AG04450 (cell line): ENCODE measurements around the gene NOL12. TPM values are rescaled to one million over a fixed set of nuclear protein-coding genes. Genes with fewer than 3 reads are reported as not detected.

Experiments used
- CTCF ChIA-PET: fragments of 300-600, 350-600 bp; formaldehyde crosslinking; extraction: SDS; loops from one replicate; lab custom pipeline; 2022; ENCODE audit warnings: antibody characterized with exemption, inconsistent platforms; lab: Charles Lee
- POLR2A ChIA-PET: fragments of 350-600 bp; formaldehyde crosslinking; extraction: SDS; loops from one replicate; lab custom pipeline; 2021; ENCODE audit warnings: antibody characterized with exemption, inconsistent platforms; lab: Yijun Ruan, JAX
- DNase-seq: peaks from one replicate; pipeline ENCODE4 v3.0.0-alpha.2; 2011; ENCODE audit warnings: low read depth, low spot score
- H3K27ac ChIP-seq: one replicate; pipeline ENCODE4 v1.5.1; 2012; ENCODE audit warnings: low read depth, low read length, control low read depth
- H3K27me3 ChIP-seq: one replicate; pipeline ENCODE4 v1.6.0; 2012; ENCODE audit warnings: low read length; ENCODE audit not compliant: control insufficient read depth, insufficient read depth
- H3K4me3 ChIP-seq: 2 replicates; pipeline ENCODE4 v1.5.1; 2011; ENCODE audit warnings: mild to moderate bottlenecking, low read depth, low read length, control low read depth
- H3K9me3 ChIP-seq: 2 replicates; pipeline ENCODE4 v1.5.1; 2012; ENCODE audit warnings: low read length; ENCODE audit not compliant: control insufficient read depth, insufficient read depth
- polyA plus RNA-seq: library from polyadenylated mRNA; depleted of rRNA; stranded (reverse); fragments of >200 nt; gene quantifications from 2 replicates; pipeline ENCODE4 v1.2.3, GENCODE V29; 2011
- TF ChIP-seq, protein P1 (sequence below): IDR thresholded peaks from 2 replicates; pipeline ENCODE4 v1.5.1; 2011; ENCODE audit warnings: low read depth, low read length, control low read depth, inconsistent platforms

The NOL12 gene
- polyA plus RNA-seq, 1 experiment, result 11.8 TPM

- TF ChIP-seq, protein P1, sequence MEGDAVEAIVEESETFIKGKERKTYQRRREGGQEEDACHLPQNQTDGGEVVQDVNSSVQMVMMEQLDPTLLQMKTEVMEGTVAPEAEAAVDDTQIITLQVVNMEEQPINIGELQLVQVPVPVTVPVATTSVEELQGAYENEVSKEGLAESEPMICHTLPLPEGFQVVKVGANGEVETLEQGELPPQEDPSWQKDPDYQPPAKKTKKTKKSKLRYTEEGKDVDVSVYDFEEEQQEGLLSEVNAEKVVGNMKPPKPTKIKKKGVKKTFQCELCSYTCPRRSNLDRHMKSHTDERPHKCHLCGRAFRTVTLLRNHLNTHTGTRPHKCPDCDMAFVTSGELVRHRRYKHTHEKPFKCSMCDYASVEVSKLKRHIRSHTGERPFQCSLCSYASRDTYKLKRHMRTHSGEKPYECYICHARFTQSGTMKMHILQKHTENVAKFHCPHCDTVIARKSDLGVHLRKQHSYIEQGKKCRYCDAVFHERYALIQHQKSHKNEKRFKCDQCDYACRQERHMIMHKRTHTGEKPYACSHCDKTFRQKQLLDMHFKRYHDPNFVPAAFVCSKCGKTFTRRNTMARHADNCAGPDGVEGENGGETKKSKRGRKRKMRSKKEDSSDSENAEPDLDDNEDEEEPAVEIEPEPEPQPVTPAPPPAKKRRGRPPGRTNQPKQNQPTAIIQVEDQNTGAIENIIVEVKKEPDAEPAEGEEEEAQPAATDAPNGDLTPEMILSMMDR, result no peak
- no peak for DNase-seq
- Histone ChIP-seq H3K27me3 (no peaks in the 10 kb centered on the region), H3K4me3 (no peak overlapping the region), H3K9me3 (no peaks in the 10 kb centered on the region; the same call in 1 of the 2 replicates), H3K27ac (no peak overlapping the region)
- POLR2A ChIA-PET, result no interaction called here
- CTCF ChIA-PET, result interaction anchor here (1.4 kb wide), 2 partner anchors 11 kb away, joined by 3 read pairs; no protein-coding TSS in a partner anchor
Measured at GRCh38 chr22:37672206-37672919, 13.8 kb upstream of the NOL12 start.

GRCh38 chr22:37672920-37673455 lies 13.2 kb upstream of the NOL12 start:
- no peak overlapping the region for H3K4me3 ChIP-seq
- no peak overlapping the region for H3K27ac ChIP-seq
- TF ChIP-seq, protein P1, result no peak
- POLR2A ChIA-PET, result no interaction called here
- CTCF ChIA-PET, result interaction anchor here (1.4 kb wide), 1 partner anchor 12 kb away, joined by 3 read pairs; no protein-coding TSS in a partner anchor
- no peaks in the 10 kb centered on the region; the same call in 1 of the 2 replicates for H3K9me3 ChIP-seq
- H3K27me3 ChIP-seq, result no peaks in the 10 kb centered on the region
- DNase-seq, result no peak

- TF ChIP-seq, protein P1, result no peak
- no peak for DNase-seq
- ChIA-PET POLR2A (interaction anchor here (1.2 to 2.5 kb wide), 3 partner anchors 10 to 29 kb away, joined by 3 to 46 read pairs (median 20); partner anchors contain the start of gene PDXP), CTCF (interaction anchor here (1.4 kb wide), 1 partner anchor 13 kb away, joined by 3 read pairs; no protein-coding TSS in a partner anchor)
- Histone ChIP-seq H3K4me3 (no peak overlapping the region), H3K27me3 (no peaks in the 10 kb centered on the region), H3K9me3 (no peaks in the 10 kb centered on the region; the same call in 1 of the 2 replicates), H3K27ac (peak overlapping the region; percentile 94)
Measured at GRCh38 chr22:37674248-37674647, 11.9 kb upstream of the NOL12 start.

DNA sequence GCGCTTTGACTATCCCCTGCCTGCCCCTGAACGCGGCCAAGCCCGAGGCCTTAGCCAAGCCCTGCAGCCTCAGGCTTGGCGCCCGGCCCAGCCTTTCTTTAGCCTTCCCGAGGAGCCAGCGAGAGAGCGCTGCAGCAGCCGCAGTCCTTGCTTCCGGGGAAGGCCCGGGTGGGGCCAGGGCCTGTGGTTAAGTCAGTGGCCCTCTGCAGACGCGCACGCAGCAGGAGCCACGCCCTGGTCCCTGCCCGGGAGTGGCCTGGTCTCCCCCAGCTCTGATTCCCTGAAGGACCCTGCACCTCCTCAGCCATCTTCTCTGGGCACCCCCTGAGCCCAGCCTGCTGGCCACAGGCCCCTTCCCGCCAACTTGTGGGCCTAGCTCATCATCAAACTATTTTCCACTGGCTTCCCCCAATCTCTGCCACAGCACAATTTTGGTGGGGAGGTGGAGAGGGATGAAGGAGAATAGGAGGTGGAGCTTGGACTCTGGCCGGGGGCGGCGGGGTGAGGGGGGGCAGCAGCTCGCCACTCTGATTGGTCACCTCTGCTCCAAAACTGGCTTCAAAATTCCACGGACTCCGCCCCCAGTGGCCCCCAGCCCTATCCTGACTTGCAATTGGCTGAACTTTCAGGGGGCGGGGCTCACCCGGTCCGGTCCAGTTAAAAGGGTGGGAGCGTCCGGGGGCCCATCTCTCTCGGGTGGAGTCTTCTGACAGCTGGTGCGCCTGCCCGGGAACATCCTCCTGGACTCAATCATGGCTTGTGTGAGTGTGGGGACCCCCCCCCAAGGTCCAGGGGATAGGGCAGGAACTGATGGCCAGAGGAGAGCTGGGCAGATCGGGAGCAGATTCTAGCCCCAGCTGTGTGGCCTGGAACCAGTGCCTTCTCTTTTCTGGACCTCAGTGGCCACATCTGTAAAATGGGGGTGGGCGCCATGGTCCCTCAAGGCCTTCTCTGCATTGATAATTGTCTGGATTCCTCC lies 10.9 kb upstream of the NOL12 start, which contains the start of gene LGALS1:
LGALS1 (plus strand) TSS at position 686 of the 979 bp plus-strand sequence; CDS start at position 753, 67 bp downstream.
- peak; percentile 98 for DNase-seq
- H3K4me3 ChIP-seq, result peak within 1 kb of the TSS; percentile 97
- ChIA-PET CTCF (interaction anchor here (0.7 to 1.6 kb wide), 4 partner anchors 8 to 116 kb away, joined by 3 to 16 read pairs (median 4); no protein-coding TSS in a partner anchor), POLR2A (interaction anchor here (0.6 to 4.1 kb wide), 21 partner anchors 11 to 133 kb away, joined by 3 to 52 read pairs (median 8); partner anchors contain the start of genes GCAT, GGA1, LGALS2 and NOL12)
- no peaks in the 10 kb centered on the region; the same call in 1 of the 2 replicates for H3K9me3 ChIP-seq
- H3K27ac ChIP-seq, result peak within 1 kb of the TSS; percentile 94
- H3K27me3 ChIP-seq, result no peaks in the 10 kb centered on the region
- TF ChIP-seq, protein P1, result 0 out of 2 replicates have a peak, but pooled peaks have one; percentile 9
